DMS 273 treated with DMSO at 0.1 percent for 48 hours (cell line): Measurements from ENCODE around the gene TBX2.

Experiments
- DNase-seq: peaks from one replicate; lab custom pipeline; 2025; lab: John Stamatoyannopoulos, UW

Gene TBX2

GRCh38 chr17:61454381-61455323, 55.0 kb downstream of the TBX2 start:
- DNase-seq, result no peak

- no peak for DNase-seq
These were observed 55.8 kb downstream of the TBX2 start for GRCh38 chr17:61455324-61456060.

GRCh38 chr17:61456061-61456681, 56.5 kb downstream of the TBX2 start:
- DNase-seq, result no peak

DNA sequence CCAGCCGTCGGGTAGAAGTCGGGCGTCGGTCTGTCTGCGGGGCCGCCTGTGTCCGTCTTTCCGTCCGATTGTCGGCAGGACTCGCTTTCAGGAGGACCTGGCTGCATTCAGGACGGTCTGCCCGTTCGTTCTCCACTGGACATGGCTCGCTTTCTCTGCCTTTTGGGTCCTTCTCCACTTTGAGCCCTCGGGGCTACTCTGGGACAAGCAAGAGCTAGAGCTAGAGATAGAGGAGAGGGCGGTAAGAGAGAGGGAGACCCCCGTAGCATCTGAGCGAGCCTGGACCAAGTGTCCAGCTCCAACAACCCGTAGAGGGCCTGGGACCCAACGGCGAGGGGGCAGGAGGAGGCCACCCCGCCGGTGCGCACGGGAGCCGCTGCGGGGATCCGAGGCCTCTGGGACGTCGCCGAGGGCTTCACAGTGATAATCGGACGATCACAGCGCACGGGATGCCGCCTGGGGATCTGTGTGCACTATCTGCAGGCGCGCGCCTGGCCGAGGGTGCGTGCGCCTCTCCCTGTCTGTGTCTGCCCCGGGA, 57.1 kb downstream of the TBX2 start:
- no peak for DNase-seq

DNA sequence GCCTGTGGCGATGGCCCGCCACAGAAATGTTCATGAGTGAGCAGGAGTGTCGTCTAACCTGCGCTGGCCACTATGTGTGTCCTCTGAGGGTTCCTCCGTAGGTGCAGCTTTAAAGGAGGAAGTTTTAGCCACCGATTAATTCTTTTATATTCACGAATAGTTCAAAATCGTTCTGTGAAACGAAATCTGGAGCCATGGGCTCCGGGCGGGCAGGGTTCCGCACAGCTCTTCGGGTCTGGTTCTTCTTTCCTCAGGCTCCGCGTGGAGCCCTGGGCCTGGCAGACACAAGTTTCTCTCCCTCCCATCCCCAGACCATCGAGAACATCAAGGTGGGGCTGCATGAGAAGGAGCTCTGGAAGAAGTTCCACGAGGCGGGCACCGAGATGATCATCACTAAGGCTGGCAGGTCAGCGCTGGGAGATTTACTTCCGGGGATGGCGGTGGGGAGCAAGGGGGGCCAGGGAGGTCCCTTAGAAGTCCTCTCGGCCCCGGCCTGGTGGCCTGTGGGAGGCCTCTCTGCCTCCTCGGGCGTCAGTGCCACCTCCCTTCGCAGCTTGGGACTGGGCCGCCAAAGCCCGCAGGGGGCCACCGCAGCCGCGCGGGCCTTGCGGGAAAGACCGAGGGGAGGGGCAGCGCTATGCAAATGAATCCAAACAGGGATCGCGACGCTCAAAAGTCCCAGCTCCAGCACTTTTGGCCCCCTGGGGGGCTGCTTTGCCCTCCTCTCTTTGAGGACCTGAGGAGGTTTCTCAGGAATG, 57.8 kb downstream of the TBX2 start:
- no peak for DNase-seq

DNA sequence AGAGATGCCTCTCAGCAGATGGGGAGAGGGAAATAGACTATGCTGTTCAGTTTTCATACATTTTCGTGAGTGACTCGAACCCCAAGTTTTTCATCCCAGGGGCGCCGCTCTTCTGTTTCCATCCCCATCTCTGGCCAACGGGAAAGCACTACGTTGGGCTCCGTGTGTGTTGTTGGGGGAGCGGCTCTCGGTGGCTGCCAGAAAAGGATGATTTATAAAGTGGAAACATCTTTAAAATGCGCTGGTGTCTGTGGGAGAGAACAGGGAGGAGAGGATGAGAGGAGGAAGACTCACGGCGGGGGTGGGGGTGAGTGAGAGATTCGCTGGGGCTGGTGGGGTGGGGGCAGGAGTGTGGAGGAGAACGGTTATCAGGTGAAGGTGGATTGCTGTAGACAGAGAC, 58.4 kb downstream of the TBX2 start:
- no peak for DNase-seq

DNA sequence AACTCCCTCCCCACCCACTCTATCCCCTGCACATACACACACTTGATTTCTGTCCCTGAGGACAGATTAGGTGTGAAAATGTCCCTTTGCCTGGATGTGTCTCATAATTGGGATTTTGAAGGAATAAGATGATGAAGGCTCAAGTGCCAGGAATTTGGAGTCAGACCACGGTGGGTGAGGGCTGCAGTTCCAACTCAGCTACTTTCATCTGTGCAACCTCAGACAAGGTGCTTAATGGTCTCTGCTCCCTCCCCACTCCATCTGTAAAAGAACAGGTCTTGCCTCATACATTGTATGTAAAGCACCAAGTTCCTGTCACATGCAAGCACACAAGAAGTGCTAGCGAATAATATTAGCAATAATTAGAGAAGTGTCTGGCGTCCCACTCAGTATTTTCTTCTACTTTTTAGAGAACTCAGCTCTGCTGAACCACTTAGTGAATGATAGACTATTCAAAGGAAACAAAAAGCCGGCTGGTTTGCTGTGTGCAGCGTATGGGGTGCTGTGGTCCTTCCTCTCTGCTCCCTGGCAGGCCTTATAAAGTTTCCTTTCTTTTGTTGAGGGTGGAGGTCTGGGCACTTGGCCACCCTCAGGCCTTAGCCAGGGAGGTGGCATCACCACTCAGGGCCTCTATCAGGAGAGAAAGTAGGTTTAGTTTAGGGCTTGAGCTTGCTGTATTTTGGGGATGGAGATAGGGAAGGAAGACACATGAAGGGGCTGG, 58.9 kb downstream of the TBX2 start:
- DNase-seq, result no peak
